ENCODE results near the gene BRD4.

The BRD4 gene

DNA sequence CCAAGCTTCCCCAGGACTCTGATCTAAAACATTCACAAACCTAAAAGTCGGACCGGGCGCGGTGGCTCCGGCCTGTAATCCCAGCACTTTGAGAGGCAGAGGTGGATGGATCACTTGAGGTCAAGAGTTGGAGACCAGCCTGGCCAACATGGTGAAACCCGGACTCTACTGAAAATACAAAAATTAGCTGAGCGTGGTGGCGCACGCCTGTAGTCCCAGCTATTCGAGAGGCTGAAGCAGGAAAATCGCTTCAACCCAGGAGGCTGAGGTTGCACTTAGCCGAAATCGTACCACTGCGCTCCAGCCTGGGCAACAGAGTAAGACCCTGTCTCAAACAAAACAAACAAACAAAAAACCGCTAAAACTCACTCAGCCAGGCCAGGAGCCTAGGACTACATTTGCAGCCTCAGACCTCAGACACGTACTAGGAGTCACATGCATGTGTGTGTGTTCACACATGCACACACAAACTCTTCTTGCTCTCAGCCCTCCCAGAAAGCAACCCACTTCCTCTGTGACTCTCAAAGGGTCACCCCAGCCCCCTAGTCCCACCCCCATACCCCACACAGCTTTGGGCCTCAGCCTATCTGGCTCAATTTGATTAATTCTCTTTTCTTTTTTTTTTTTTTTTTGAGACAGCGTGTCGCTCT is 130.8 kb downstream of the BRD4 start:
- TF ChIP-seq, protein P1, sequence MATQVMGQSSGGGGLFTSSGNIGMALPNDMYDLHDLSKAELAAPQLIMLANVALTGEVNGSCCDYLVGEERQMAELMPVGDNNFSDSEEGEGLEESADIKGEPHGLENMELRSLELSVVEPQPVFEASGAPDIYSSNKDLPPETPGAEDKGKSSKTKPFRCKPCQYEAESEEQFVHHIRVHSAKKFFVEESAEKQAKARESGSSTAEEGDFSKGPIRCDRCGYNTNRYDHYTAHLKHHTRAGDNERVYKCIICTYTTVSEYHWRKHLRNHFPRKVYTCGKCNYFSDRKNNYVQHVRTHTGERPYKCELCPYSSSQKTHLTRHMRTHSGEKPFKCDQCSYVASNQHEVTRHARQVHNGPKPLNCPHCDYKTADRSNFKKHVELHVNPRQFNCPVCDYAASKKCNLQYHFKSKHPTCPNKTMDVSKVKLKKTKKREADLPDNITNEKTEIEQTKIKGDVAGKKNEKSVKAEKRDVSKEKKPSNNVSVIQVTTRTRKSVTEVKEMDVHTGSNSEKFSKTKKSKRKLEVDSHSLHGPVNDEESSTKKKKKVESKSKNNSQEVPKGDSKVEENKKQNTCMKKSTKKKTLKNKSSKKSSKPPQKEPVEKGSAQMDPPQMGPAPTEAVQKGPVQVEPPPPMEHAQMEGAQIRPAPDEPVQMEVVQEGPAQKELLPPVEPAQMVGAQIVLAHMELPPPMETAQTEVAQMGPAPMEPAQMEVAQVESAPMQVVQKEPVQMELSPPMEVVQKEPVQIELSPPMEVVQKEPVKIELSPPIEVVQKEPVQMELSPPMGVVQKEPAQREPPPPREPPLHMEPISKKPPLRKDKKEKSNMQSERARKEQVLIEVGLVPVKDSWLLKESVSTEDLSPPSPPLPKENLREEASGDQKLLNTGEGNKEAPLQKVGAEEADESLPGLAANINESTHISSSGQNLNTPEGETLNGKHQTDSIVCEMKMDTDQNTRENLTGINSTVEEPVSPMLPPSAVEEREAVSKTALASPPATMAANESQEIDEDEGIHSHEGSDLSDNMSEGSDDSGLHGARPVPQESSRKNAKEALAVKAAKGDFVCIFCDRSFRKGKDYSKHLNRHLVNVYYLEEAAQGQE (IDR thresholded peaks at IDR 0.05; ENCODE audit: insufficient read depth in 1 of 2, low read depth in 2 of 2, low read length in 2 of 2) = no peak
- TF ChIP-seq POLR2AphosphoS5 (IDR thresholded peaks at IDR 0.05; ENCODE audit: low read depth, low read length) (no peak), TAF1 (IDR thresholded peaks at IDR 0.05; ENCODE audit: borderline replicate concordance, insufficient read depth, low read length) (no peak), SIN3A (IDR thresholded peaks at IDR 0.05; ENCODE audit: borderline replicate concordance, insufficient read depth, low read length) (no peak), FOXP2 (optimal IDR thresholded peaks at IDR 0.05; ENCODE audit: borderline replicate concordance, extremely low read depth, extremely low read length, insufficient read depth) (no peak)

DNA sequence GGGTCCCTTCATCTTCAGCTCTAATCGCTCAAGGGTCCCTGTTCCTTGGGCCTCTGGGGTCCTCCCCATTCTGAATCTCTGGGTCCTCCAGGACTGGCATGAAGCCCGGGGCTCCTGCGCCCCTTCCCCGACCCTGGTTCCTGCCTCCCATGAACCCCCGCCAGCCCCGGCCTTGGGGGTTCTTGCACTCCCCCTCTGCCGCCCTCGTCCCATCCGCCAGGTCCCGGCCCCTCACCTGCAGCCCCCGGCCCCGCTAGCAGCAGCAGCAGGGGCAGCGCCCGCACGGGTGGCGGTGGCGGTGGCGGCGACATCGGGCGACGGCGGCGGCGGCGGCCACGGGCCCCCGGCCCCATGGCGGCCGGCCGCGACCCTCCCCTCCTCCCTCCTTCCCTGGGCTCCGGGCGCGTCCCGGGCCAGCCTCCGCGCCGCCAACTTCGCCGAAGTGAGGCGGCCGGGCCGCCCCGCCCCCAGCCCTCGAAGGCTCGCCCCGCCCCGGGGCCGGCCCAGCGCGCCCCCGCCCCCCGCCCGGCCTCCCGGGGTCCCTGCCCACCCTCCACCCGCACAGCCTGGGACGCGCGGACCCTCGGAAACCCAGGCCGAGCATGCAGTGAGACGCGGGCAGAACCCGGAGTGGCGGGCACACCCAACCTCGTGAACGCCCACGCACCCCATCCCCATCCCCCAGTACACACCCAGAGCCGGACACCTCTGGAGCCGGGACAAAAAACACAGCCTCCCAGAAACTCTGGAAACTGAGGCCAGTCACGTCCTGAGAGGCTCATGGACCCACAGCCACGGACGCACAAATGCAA is 131.6 kb downstream of the BRD4 start, which contains the start of gene NOTCH3:
TSS of gene NOTCH3 (minus strand) at position 443 of the 812 bp plus-strand sequence. CDS start at position 353, 90 bp downstream.
- no peak for TF ChIP-seq POLR2AphosphoS5 (IDR thresholded peaks at IDR 0.05; ENCODE audit: low read depth, low read length)
- no peak for TF ChIP-seq TAF1 (IDR thresholded peaks at IDR 0.05; ENCODE audit: borderline replicate concordance, insufficient read depth, low read length)
- TF ChIP-seq, protein P1 (IDR thresholded peaks at IDR 0.05; ENCODE audit: insufficient read depth in 1 of 2, low read depth in 2 of 2, low read length in 2 of 2) = no peak
- peak; percentile 53 for TF ChIP-seq FOXP2 (optimal IDR thresholded peaks at IDR 0.05; ENCODE audit: borderline replicate concordance, extremely low read depth, extremely low read length, insufficient read depth)

DNA sequence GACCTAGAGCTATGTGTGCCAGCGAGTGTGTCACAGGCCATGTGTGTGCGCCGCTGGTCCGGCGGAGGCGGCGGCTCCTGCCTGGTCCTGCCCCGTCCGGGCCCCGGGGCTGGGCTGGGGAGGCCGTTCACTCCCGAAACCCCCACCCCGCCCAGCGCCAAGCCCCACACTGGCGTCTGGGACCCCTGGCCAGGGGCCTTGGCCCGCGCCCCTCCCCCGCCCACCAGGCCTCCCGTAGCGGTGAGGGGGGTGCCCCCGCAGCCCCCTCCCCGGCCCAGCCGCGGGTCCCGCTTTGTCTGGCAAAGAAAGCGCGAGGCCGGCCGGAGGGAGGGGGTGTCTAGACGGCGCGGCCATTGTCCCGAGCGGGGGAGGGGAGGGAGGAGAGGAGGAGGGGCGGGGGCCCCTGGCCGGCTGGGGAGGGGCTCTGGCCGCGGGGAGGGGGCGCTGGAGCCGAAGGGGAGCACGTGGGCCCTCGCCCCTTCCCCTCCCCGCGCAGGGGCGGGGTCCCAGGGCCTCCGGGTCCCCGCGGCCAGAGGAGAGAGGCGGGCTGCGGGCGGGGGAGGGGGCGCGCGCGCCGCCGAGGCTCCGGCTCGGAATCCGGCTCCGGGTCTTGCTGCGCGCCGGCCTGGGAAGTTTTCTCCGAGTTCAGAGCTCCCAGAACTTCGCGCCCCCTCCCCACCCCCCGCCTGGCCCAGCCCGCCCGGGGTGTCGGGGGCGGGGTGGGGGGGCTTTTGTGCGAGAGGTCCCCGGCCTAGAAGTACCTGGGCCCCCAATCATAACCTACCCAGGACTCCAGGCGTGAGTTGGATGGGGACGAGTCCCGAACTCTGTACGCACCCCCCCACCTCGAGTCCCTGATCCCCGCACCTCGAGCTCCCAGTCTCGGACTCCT is 132.4 kb downstream of the BRD4 start:
- no peak for TF ChIP-seq TAF1 (IDR thresholded peaks at IDR 0.05; ENCODE audit: borderline replicate concordance, insufficient read depth, low read length)
- TF ChIP-seq POLR2AphosphoS5 (IDR thresholded peaks at IDR 0.05; ENCODE audit: low read depth, low read length) = no peak
- TF ChIP-seq SIN3A (IDR thresholded peaks at IDR 0.05; ENCODE audit: borderline replicate concordance, insufficient read depth, low read length) = no peak
- TF ChIP-seq, protein P1 (IDR thresholded peaks at IDR 0.05; ENCODE audit: insufficient read depth in 1 of 2, low read depth in 2 of 2, low read length in 2 of 2) = no peak
- no peak for TF ChIP-seq FOXP2 (optimal IDR thresholded peaks at IDR 0.05; ENCODE audit: borderline replicate concordance, extremely low read depth, extremely low read length, insufficient read depth)

DNA sequence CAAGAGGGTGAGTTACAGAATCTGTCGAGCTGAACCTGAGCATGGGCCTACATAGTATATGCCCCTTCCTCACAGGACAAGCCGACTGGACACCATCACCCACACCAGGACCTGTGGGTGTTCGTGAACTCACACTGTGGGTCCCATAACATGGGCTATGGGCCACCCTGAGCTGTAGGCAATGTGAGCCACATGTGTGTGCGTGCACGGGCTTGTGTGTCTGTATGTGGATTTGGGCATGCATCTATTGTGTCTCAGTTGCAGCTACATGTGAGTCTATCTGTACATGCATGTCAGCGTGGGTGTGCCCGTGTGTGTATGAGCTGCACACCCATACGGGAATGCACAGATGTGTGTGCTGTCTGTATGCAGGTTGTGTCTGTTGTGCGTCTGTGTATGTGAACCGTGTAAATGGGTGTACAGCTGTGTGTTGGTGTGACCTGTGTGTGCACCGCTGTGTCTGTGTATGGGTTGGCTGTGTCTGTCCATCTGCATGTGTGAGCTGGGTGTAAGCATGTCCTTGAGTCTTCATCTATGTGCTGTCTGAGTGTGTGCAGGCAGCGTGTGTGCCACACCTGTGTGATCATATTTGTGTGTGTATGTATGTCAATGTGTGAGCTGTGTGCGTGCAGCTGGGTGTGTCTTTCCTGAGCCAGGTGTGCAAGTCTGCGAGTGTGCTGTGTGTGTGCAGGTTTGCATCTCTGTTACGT is 133.2 kb downstream of the BRD4 start:
- TF ChIP-seq POLR2AphosphoS5 (IDR thresholded peaks at IDR 0.05; ENCODE audit: low read depth, low read length) (no peak), FOXP2 (optimal IDR thresholded peaks at IDR 0.05; ENCODE audit: borderline replicate concordance, extremely low read depth, extremely low read length, insufficient read depth) (peak; percentile 18)

DNA sequence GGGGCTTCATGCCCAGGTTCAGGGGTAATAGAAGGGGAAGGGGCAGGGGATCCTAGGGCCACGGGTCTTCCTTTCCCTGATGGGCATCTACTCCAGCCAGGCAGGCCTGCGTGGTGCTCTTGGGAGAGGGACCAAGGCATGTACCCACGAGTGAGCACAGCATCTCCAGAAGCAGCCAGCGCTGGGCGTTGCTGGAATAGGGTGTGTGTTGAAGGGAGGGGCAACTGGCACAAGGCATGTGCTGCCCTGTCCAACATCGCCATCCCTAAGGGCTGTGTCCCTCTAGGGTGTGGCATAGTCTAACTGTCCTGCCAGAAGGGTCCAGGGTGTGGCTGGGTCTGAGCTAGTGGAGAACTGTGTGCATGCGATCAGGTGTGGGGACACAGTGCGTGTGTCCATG is 134.4 kb downstream of the BRD4 start:
- no peak for TF ChIP-seq FOXP2 (optimal IDR thresholded peaks at IDR 0.05; ENCODE audit: borderline replicate concordance, extremely low read depth, extremely low read length, insufficient read depth)
- no peak for TF ChIP-seq TAF1 (IDR thresholded peaks at IDR 0.05; ENCODE audit: borderline replicate concordance, insufficient read depth, low read length)
- TF ChIP-seq, protein P1 (IDR thresholded peaks at IDR 0.05; ENCODE audit: insufficient read depth in 1 of 2, low read depth in 2 of 2, low read length in 2 of 2) = no peak
- TF ChIP-seq POLR2AphosphoS5 (IDR thresholded peaks at IDR 0.05; ENCODE audit: low read depth, low read length) = no peak
- TF ChIP-seq SIN3A (IDR thresholded peaks at IDR 0.05; ENCODE audit: borderline replicate concordance, insufficient read depth, low read length) = no peak
